GM18526 (cell line): ENCODE data around the gene GPATCH4.

Experiments used
- POLR2A ChIP-seq: IDR thresholded peaks from 3 replicates; pipeline ENCODE4 v1.6.1; 2011; ENCODE audit not compliant: insufficient read length; ENCODE audit errors: extremely low read depth

GPATCH4 gene

GRCh38 chr1:156572663-156573018 lies 28.6 kb downstream of the GPATCH4 start:
- no peak for TF ChIP-seq POLR2A

- no peak for TF ChIP-seq POLR2A
Measured at GRCh38 chr1:156571919-156572662, 29.2 kb downstream of the GPATCH4 start, which contains the start of gene IQGAP3. IQGAP3 (minus strand) TSS chr1:156572565; CDS start chr1:156572529, 36 bp downstream.

- no peak for TF ChIP-seq POLR2A
Measured at GRCh38 chr1:156571261-156571852, 29.9 kb downstream of the GPATCH4 start.

- TF ChIP-seq POLR2A = no peak
Measured at GRCh38 chr1:156566436-156566835, 34.8 kb downstream of the GPATCH4 start.

- no peak for TF ChIP-seq POLR2A
Measured at GRCh38 chr1:156565519-156565918, 35.8 kb downstream of the GPATCH4 start.

- TF ChIP-seq POLR2A = no peak
Measured at GRCh38 chr1:156560585-156561163, 40.6 kb downstream of the GPATCH4 start.

GRCh38 chr1:156559797-156560385 lies 41.4 kb downstream of the GPATCH4 start:
- no peak for TF ChIP-seq POLR2A

- no peak for TF ChIP-seq POLR2A
Measured at GRCh38 chr1:156559086-156559796, 42.0 kb downstream of the GPATCH4 start.

- TF ChIP-seq POLR2A = no peak
Measured at GRCh38 chr1:156556354-156556753, 44.9 kb downstream of the GPATCH4 start.

GRCh38 chr1:156555715-156556114 lies 45.6 kb downstream of the GPATCH4 start:
- no peak for TF ChIP-seq POLR2A

GRCh38 chr1:156554971-156555370 lies 46.3 kb downstream of the GPATCH4 start:
- TF ChIP-seq POLR2A = no peak

GRCh38 chr1:156553860-156554485 lies 47.3 kb downstream of the GPATCH4 start:
- no peak for TF ChIP-seq POLR2A

- TF ChIP-seq POLR2A = no peak
Measured at GRCh38 chr1:156552518-156552917, 48.8 kb downstream of the GPATCH4 start.

- TF ChIP-seq POLR2A = no peak
Measured at GRCh38 chr1:156551869-156552268, 49.4 kb downstream of the GPATCH4 start.

GRCh38 chr1:156551066-156551643 lies 50.1 kb downstream of the GPATCH4 start:
- no peak for TF ChIP-seq POLR2A
